ENCODE results near the gene ABHD14A.
A peak's percentile ranks its signal among the peaks of the same experiment; 100 is the strongest.

ABHD14A gene

GRCh38 chr3:51978143-51978502 is 3.3 kb downstream of the ABHD14A start:
- DNase-seq (ENCODE audit: low read depth), result no peak
- H3K4me3 ChIP-seq (ENCODE audit: low read length), result no peak overlapping the region
- no peak for TF ChIP-seq CTCF (IDR thresholded peaks at IDR 0.05; ENCODE audit: insufficient read depth, low read depth, low read length, missing control alignments)

- TF ChIP-seq CTCF (IDR thresholded peaks at IDR 0.05; ENCODE audit: insufficient read depth, low read depth, low read length, missing control alignments), result no peak
- no peak overlapping the region for H3K4me3 ChIP-seq (ENCODE audit: low read length)
- DNase-seq (ENCODE audit: low read depth), result no peak
These were observed 5.4 kb downstream of the ABHD14A start for GRCh38 chr3:51980253-51980652.

- peak overlapping the region; percentile 65 for H3K4me3 ChIP-seq (ENCODE audit: low read length)
- DNase-seq (ENCODE audit: low read depth), result peak; percentile 36
- peak; percentile 59 for TF ChIP-seq CTCF (IDR thresholded peaks at IDR 0.05; ENCODE audit: insufficient read depth, low read depth, low read length, missing control alignments)
These were observed 7.5 kb downstream of the ABHD14A start for GRCh38 chr3:51982352-51982837.

GRCh38 chr3:51982838-51983577 is 8.1 kb downstream of the ABHD14A start, which contains the start of gene ACY1:
Gene ACY1, plus strand, starts transcription at chr3:51983535. Its CDS starts 530 bp downstream, at chr3:51984065.
- H3K4me3 ChIP-seq (ENCODE audit: low read length), result peak within 1 kb of the TSS; percentile 65
- TF ChIP-seq CTCF (IDR thresholded peaks at IDR 0.05; ENCODE audit: insufficient read depth, low read depth, low read length, missing control alignments), result no peak
- peak; percentile 91 for DNase-seq (ENCODE audit: low read depth)

GRCh38 chr3:51983578-51984268 is 8.9 kb downstream of the ABHD14A start:
- DNase-seq (ENCODE audit: low read depth), result no peak
- no peak for TF ChIP-seq CTCF (IDR thresholded peaks at IDR 0.05; ENCODE audit: insufficient read depth, low read depth, low read length, missing control alignments)

GRCh38 chr3:51984269-51984647 is 9.4 kb downstream of the ABHD14A start:
- TF ChIP-seq CTCF (IDR thresholded peaks at IDR 0.05; ENCODE audit: insufficient read depth, low read depth, low read length, missing control alignments), result no peak
- peak overlapping the region; percentile 65 for H3K4me3 ChIP-seq (ENCODE audit: low read length)
- DNase-seq (ENCODE audit: low read depth), result no peak

More at GRCh38 chr3:51983578-51984268, 8.9 kb downstream of the ABHD14A start:
- H3K4me3 ChIP-seq (ENCODE audit: low read length), result peak overlapping the region; percentile 65

Measured in epithelial cell of esophagus (primary cell).